ENCODE data around the gene LAMA3.

LAMA3 gene

GRCh38 chr18:23857756-23858155 lies 168.5 kb downstream of the LAMA3 start:
- no peak for DNase-seq

- DNase-seq: no peak
Measured at GRCh38 chr18:23859466-23860336, 170.4 kb downstream of the LAMA3 start.

- DNase-seq: no peak
Measured at GRCh38 chr18:23861326-23861725, 172.1 kb downstream of the LAMA3 start.

DNA sequence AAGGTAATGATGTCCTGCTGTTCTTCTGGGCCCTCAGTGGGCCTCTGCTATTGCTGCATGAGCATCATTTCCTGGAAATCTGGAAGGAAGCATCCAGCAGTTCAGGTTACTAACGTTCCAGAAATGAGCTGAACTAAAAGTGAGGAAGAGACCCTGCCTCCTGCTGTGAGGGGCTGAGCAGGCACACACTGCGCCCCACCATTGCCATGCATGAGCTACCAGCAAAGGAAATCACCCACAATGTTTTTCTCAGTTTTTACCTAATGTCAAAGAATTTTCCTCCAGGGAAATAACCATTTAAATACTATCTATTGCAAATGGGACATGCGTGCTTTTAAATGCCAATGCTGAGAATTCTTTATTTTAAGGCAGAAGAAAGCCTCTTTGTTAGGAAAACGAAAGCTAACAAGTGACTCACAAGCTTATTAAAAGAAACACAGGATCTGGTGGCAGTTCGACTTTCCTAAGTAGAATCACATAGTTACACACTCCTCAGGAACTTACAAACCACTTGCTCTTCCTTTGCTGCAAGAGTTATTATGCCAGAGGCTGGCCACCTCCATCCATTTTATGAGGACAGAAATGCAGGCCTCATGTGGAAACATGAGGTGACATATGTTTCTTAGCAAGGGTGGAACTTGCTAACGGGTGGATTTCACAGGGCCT lies 172.7 kb downstream of the LAMA3 start:
- DNase-seq: peak; percentile 64

DNA sequence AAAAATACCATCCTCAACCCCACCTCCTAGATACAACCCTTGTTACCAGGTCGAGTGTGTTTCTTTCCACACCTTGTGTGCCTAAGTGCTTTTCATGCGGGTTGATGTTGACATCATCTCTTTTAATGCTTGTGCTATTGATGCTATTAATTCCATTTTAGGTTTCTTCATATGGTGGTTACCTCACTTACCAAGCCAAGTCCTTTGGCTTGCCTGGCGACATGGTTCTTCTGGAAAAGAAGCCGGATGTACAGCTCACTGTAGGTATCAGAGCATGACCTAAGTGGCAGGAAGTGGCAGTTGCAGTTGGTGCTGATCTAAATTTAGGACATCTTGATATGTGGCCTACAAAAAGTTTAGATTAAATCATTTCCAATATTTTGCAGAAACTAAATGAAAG lies 175.4 kb downstream of the LAMA3 start:
- no peak for DNase-seq

DNA sequence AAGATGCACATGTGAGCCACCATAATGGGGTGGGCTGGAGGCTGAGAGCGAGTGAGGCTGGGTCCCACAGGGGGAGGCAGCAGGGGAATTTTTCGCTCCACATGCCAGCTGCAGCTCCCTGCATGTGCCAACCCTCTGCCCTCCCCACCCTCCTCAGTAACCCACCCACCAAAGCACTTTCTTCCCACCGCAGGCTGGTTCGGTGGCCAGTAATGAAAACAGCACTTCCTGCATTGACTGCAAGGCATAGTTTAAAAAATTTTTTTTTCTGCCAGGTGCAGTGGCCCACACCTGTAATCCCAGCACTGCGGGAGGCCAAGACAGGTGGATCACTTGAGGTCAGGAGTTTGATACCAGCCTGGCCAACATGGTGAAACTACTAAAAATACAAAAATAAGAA lies 177.8 kb downstream of the LAMA3 start:
- DNase-seq: no peak

GRCh38 chr18:23868136-23868785 lies 179.0 kb downstream of the LAMA3 start:
- DNase-seq: no peak

- no peak for DNase-seq
Measured at GRCh38 chr18:23870676-23871380, 181.6 kb downstream of the LAMA3 start.

DNA sequence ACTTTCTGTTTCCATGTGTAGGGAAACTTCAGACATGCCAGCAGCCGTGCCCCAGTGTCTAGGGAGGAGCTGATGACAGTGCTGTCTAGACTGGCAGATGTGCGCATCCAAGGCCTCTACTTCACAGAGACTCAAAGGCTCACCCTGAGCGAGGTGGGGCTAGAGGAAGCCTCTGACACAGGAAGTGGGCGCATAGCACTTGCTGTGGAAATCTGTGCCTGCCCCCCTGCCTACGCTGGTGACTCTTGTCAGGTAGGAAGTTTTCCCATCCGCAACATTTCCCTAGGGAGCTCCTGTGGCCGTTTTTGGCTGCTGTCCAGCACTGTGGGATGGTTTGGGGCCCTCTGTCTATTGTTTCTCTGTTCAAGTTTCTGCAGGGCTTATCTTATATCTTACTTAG lies 182.2 kb downstream of the LAMA3 start:
- peak; percentile 25 for DNase-seq

DNA sequence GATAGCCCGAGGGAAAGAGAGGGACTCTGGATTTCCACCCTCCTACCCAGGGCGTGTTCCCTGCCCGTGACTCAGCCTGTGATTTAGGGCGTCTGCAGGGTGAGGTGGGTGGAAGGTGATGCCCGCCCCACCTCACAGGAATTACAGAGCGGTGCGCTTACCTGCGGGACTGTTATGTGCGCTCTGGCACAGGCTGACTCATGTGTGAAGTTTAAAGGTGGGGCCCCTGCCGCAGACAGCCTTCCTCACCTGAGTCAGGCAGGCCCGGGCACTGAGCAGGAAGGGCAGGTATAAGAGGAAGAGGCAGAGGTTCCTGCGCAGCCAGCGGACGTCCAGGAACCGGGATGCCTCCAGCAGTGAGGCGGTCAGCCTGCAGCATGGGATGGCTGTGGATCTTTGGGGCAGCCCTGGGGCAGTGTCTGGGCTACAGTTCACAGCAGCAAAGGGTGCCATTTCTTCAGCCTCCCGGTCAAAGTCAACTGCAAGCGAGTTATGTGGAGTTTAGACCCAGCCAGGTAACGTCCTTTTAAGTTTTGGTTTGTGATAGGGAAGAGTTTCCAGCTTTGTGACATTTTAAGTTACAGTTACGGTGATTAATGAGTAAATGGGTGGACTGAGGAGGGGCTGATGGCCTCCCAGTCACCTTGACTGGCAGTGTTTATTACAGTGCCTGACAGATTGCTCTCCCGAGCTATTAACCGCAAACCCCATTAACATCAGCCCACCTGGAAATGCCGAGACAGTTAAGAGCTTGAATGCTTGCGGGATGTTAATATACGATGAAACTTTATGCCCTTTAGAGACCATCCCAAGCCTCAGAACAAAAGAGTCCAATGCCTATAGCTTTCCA lies 183.7 kb downstream of the LAMA3 start:
- no peak for DNase-seq

GRCh38 chr18:23875966-23876895 lies 187.0 kb downstream of the LAMA3 start:
- DNase-seq: no peak

DNA sequence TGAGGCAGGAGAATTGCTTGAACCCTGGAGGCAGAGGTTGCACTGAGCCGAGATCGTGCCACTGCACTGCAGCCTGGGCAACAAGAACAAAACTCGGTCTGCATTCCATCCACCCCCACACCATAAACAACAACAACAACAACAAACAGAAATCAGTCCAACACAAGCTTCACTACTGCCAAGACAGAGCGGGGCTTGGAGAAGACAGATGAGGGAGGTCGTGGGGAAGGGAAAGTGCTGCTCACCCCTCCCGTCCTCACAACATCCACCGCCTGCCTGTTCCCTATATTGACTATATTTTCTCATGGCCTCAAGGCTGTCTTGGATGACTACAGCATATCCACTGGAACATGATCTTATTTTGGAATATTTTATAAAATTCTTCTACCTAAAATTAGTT lies 187.7 kb downstream of the LAMA3 start:
- DNase-seq: no peak

DNA sequence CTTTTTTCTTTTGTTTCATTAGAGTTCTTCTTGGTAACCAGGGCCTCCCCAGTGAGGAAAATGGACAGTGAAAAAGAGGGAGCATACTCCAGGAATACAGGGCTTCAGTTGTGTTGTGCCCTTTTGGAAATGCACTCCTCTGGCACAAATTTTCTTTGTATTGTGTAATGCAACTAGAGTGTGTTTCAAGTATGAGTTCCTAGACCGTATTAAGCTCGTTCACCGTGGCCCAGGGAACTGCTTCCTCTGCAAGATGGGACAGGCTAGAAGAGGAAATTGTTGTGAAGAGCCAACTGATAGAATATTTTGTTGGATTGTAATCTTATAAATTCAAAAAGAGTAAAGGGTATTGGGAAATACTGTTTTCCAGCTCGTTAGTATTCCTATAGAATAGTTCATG lies 188.1 kb downstream of the LAMA3 start:
- no peak for DNase-seq

GRCh38 chr18:23878336-23878900 lies 189.2 kb downstream of the LAMA3 start:
- DNase-seq: no peak

DNA sequence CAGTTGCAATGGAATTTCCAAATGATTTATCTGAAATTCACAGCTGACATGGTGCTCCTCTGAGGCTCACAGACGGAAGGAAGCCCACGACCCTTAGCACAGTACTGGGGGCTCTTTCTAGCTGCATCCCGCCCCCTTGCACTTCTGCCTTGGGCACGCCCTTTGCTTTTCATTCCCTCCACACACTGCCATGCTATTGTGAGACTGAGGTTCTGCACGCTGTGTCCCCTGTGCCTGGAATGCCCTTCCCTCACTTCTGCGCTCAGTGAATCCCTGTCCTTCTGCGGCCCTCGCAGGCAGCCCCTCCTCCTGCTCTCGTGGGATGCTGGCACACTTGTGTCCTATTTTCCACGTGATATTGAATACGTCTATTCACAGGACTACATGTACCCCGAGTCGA lies 189.9 kb downstream of the LAMA3 start:
- DNase-seq: no peak

- DNase-seq: no peak
Measured at GRCh38 chr18:23879544-23879943, 190.3 kb downstream of the LAMA3 start.

- no peak for DNase-seq
Measured at GRCh38 chr18:23879966-23880565, 190.8 kb downstream of the LAMA3 start.

GRCh38 chr18:23880931-23881617 lies 191.8 kb downstream of the LAMA3 start:
- no peak for DNase-seq

GRCh38 chr18:23881778-23882177 lies 192.5 kb downstream of the LAMA3 start:
- no peak for DNase-seq

Measured in fibroblast of upper back skin (primary cell).